Measurements from ENCODE around the gene PDE4C. TPM values are rescaled to one million over a fixed set of nuclear protein-coding genes. Genes with fewer than 3 reads are reported as not detected.

The PDE4C gene
- total and polyA plus RNA-seq, 9 of the 15 experiments (the other 6 are each of a cell fraction or from before 2014, with no cell fraction given), result 0.04 to 0.91 (median 0.20) TPM; not detected in 1

DNA sequence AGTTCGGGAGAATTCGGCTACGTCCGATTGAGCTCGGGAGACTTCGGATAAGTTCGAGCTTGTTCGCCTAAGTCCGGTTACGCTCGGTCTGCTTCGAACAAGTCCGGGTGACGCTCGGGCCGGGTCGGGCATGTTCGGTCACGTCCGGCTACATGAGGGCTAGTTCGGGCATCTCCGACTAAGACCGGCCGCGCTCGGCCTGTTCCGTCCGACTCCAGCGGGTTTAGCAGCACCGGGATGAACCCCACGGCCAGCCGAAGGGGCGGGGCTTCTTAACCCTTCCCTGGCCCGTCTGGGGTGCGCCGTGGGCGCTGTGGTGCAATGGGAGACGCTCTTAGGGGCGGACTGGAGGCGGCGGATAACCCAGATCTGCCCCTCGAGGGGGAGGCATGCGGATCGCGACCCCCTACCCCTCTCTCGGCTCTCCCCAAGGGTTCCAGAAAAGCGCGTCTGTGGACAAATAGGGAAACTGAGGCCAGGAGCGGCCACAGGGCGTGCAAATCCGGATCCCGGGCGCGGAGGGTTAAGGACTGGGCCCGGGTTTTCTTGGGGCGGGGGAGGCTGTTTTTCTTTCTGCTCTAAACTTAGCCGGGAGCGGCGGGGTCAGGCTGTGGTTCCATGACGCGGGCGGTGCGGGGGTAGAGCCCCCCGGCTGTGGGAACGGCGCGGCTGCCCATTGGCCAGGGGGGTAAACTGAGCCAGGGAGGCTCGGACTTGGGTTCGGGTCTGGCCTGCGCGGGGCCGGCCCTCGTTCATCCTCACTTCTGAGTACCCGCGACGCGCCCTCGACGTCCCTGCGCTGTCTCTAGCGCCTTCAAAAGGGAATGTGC, 1.5 kb downstream of the PDE4C start (continued):
- TF ChIP-seq, protein P1, sequence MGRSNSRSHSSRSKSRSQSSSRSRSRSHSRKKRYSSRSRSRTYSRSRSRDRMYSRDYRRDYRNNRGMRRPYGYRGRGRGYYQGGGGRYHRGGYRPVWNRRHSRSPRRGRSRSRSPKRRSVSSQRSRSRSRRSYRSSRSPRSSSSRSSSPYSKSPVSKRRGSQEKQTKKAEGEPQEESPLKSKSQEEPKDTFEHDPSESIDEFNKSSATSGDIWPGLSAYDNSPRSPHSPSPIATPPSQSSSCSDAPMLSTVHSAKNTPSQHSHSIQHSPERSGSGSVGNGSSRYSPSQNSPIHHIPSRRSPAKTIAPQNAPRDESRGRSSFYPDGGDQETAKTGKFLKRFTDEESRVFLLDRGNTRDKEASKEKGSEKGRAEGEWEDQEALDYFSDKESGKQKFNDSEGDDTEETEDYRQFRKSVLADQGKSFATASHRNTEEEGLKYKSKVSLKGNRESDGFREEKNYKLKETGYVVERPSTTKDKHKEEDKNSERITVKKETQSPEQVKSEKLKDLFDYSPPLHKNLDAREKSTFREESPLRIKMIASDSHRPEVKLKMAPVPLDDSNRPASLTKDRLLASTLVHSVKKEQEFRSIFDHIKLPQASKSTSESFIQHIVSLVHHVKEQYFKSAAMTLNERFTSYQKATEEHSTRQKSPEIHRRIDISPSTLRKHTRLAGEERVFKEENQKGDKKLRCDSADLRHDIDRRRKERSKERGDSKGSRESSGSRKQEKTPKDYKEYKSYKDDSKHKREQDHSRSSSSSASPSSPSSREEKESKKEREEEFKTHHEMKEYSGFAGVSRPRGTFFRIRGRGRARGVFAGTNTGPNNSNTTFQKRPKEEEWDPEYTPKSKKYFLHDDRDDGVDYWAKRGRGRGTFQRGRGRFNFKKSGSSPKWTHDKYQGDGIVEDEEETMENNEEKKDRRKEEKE (IDR thresholded peaks at IDR 0.05; ENCODE audit: borderline replicate concordance in 1 of 2, control insufficient read depth in 1 of 2, low read depth in 2 of 2, low read length in 1 of 2), result no peak
- TF ChIP-seq SUPT5H (IDR thresholded peaks at IDR 0.05) (no peak), ZNF347 (CRISPR knock-in tag; IDR thresholded peaks at IDR 0.05; ENCODE audit: low read depth) (no peak), BRD4 (IDR thresholded peaks at IDR 0.05) (no peak), PHF8 (IDR thresholded peaks at IDR 0.05; ENCODE audit: borderline replicate concordance, low read length) (peak; percentile 12; the same call in 1 of the 2 replicates), TOE1 (IDR thresholded peaks at IDR 0.05; ENCODE audit: borderline replicate concordance) (peak; percentile 85), TOE1 (CRISPR knock-in tag; IDR thresholded peaks at IDR 0.05; ENCODE audit: borderline replicate concordance, low read depth) (no peak), NCOA4 (IDR thresholded peaks at IDR 0.05; ENCODE audit: partially characterized antibody) (no peak), RHOXF2B (CRISPR knock-in tag; conservative IDR thresholded peaks at IDR 0.05) (no peak)
- TF ChIP-seq, protein P2, sequence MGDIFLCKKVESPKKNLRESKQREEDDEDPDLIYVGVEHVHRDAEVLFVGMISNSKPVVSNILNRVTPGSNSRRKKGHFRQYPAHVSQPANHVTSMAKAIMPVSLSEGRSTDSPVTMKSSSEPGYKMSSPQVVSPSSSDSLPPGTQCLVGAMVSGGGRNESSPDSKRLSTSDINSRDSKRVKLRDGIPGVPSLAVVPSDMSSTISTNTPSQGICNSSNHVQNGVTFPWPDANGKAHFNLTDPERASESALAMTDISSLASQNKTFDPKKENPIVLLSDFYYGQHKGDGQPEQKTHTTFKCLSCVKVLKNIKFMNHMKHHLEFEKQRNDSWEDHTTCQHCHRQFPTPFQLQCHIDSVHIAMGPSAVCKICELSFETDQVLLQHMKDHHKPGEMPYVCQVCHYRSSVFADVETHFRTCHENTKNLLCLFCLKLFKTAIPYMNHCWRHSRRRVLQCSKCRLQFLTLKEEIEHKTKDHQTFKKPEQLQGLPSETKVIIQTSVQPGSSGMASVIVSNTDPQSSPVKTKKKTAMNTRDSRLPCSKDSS (IDR thresholded peaks at IDR 0.05; ENCODE audit: low read depth, partially characterized antibody), result no peak
